HG02970 (cell line): Measurements from ENCODE around the gene S100B.

Experiments
- ATAC-seq: cut with Tn5 transposase; IDR thresholded peaks from one replicate; pipeline ENCODE4 v1.9.1; 2021; ENCODE audit warnings: mild to moderate bottlenecking, moderate library complexity, moderate number of reproducible peaks; ENCODE audit not compliant: unreplicated experiment, low FRiP score

The S100B gene

DNA sequence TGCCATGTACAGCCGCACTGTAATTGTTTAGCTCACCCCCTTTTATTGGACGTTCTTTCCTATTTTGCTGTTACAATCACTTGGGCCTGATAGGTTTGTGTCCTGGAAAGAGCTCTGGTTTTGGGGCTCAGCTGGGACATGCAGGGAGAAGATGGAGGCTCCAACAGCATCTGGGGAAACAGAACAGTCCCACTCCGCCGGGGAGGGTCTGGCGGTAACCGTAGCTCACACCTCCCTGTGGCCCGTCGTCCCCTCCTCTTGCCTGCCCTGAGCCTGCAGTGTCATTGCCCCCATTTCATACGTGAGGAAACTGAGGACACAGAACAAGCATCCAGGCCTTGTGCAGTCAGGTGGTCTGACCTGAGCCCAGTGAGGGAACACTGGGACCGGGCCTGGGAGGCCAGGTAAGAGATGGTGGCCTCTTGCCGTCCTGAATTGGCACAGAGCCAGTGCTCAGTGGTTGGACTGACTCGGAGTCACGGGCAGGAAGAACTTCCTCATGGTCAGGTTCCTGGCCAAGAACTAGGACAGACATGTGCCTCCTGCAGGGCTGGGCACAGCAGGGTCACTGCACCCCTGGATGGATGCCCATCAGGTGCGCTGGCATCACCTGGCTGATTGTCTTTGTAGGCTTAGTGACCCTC lies 41.8 kb downstream of the S100B start:
- ATAC-seq: no peak

GRCh38 chr21:46562472-46562871 lies 42.4 kb downstream of the S100B start:
- ATAC-seq: no peak

DNA sequence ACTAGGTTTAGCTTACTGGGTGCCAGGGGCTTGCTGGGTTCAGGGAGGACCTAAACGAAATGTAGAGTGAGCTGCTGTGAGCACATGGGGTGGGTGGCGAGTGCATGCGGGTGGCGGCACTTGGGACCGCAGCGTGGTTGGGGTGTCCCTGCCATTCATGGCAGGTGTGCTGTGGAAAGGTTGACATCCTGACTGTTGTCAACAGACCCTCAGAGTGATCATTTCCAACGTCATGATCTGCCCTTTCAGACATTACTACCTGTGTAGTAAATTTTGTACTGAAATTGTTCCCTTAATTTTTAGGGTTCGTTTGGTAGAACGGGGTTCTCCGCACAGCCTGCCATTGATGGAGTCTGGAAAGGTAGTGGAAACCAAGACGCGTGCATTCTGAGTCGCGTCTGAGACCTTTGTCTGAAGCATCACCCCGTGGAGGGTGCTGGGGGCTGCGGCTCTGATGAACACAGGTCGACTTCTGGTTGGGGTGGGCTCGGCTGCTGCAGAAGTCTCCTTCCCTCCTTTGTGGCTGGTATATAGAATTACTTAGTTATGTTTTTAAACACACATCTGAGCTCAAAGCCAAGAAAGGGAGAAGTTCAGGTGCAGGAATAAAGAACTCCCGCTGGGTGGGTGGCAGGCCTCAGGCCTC lies 43.3 kb downstream of the S100B start:
- ATAC-seq: no peak

- ATAC-seq: no peak
These were observed 44.1 kb downstream of the S100B start for GRCh38 chr21:46560568-46561444.

DNA sequence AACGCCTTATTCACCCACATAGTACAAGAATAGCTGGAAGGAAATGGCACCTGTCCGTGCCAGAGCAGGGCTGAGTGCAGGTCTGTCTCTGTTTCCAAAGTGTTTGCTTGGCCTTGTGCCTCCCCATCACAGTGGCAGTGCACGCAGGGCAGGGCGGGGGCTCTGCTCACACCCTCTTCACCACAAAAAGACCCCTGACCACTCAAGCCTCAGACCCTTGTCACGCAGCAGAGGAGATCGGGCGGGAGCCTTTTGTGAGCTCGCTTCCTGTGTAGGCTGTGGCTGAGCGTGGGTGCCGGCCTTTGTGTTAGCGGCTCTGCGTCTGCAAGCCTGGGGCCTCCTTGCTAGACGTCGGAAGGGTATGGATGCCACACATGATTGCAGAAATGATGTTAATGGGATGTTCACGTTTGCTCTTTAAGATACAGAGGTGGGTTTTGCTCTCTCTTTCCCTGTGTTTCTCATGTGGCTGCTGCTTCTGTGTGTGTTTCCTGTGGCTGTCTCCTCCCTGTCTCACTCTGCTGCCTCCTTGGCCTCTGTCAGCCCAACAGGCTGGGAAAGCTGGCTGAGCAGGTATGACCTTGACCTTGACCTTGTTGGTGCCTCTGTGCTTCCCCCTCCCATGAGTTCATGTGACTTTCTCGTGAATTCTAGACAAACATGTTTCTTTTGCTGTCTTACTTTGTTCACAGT lies 45.4 kb downstream of the S100B start:
- ATAC-seq: no peak

DNA sequence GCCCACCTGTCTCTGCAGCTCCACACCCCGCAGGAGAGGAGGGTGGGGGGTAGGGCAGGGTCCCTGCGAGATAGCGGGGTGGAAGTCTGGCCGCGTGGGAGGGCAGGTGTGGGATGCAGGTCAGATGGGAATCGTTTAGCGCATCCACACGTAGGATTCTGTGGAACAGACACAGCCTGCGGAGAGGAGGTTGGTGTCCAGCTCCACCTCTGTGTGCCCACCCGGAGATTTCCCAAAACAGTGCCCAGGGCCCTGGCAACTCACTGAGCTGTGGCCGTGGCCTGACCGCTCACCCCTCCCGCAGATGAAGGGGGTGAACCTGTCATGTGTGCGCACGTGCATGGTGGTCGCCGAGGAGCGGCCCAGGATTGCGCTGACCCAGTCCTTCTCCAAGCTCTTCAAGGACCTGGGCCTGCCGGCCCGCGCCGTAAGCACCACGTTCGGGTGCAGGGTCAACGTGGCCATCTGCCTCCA lies 46.9 kb downstream of the S100B start:
- ATAC-seq: no peak

DNA sequence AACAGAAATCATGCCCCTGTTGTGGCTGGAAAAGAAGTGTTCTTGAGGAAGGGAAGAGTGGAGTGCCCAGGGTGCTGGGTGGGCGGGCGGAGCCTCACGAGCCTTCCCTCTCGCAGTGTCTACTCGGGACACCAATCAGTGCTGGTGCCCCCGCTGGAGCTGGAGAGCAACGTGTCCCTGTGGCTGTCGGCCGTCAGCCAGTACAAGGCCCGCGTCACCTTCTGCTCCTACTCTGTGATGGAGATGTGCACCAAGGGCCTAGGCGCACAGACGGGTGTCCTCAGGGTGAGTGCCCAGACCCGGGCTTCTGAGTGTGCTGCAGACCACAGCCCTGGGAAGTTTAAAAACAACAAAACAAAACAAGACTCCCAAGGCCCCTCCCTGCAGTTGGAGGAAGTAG lies 47.4 kb downstream of the S100B start:
- ATAC-seq: no peak

GRCh38 chr21:46556802-46557201 lies 48.1 kb downstream of the S100B start:
- no peak for ATAC-seq

GRCh38 chr21:46555678-46556077 lies 49.2 kb downstream of the S100B start:
- ATAC-seq: no peak

GRCh38 chr21:46555225-46555617 lies 49.7 kb downstream of the S100B start:
- ATAC-seq: no peak

GRCh38 chr21:46554431-46555224 lies 50.3 kb downstream of the S100B start:
- ATAC-seq: no peak

DNA sequence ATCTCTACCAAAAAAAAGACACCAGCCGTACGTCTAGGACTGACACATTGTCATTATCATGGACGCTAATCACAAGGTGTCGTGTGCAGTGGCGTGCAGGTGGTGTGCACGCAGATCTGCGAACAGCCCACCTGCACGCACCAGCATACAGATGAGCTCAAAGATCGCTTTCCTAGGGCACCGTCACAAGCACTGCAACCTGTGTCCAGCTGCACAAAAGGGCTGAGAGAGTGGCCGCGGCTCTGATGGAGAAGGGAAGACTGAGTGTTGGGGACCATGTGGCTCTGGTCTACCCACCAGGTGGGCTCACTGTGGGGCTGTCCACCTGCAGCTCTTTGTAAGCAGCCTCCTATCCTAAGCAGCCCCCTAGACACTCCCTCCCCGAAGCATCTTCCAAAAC lies 50.9 kb downstream of the S100B start:
- ATAC-seq: no peak

DNA sequence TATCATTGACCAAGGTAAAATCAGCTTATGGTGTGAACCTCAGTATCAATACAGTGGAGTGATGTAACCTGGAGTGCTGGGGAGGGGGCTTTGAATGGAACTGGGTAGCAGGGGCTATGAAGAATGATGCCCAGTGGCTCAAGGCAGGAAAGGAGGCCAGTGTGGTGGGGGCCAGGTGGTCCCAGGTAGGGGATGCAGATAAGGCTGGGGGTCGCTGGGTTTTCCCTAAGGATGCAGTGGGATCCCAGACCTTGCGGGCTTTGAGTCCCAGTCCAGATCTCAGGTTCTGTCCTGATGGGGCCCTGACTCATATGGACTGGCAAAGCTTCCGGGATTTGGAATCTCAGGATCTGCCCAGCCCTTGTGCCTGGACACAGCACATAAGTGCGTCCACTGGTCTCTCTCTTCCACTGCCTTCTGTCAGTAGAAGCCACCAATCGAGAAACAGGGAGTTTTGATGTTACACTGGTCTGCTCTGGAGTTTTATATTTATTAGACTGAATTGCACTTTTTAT lies 52.0 kb downstream of the S100B start:
- no peak for ATAC-seq

DNA sequence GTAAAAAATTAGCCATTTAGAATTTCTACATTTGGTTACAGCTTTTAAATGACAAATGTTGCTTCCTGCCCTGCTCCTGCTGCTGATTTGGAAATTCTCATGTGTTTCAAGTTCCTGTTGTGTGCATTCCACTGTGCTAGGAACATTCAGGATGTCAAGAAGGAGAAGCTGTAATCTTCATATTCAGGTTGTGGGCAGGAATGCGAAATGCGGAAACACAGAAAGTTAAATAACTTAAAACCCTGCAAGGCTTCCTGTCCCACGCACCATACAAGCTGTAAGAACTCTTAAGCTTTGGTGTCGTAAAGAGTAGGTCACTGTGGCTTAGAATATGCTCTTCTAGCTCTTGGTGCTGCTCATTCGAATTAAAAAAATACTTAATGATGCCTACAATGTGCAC lies 52.6 kb downstream of the S100B start:
- no peak for ATAC-seq

- no peak for ATAC-seq
These were observed 53.1 kb downstream of the S100B start for GRCh38 chr21:46551636-46552241.

- no peak for ATAC-seq
These were observed 54.6 kb downstream of the S100B start for GRCh38 chr21:46550116-46550941.

DNA sequence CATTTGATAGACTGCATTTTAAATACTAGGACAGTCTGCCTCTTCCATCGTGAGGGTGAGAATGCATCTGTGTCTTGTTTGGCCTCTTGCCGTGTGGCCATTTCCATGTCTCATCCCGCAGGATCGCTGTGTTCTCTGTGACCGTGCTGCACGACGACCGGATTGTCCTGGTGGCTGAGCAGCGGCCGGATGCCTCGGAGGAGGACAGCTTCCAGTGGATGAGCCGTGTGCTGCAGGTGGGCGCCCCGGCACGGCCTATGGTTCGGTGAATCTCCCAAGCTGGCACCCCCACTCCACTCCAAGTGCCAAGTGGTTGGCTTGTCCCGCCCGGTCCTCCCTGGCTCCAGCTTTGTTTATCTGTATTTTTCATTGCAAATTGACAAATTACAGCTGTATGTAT lies 55.2 kb downstream of the S100B start:
- ATAC-seq: no peak
